CD8-positive, alpha-beta memory T cell (primary cell): ENCODE data around the gene SLC30A5. TPM values are rescaled to one million over a fixed set of nuclear protein-coding genes. Genes with fewer than 3 reads are reported as not detected.
"Not testable (repeated sequence)": the region's sequence is repeated elsewhere in the genome, so short reads cannot be mapped to it uniquely, and the experiment has no call there.

Experiments
- CTCF ChIA-PET: fragments of 350-600 bp; sonication (Branson Sonifier 250); formaldehyde crosslinking; loops from one replicate; lab custom pipeline; 2021; ENCODE audit warnings: antibody characterized with exemption; lab: Charles Lee
- POLR2A ChIA-PET: fragments of 350-600 bp; sonication (Branson Sonifier 250); formaldehyde crosslinking; loops from one replicate; lab custom pipeline; 2021; ENCODE audit warnings: antibody characterized with exemption; lab: Charles Lee
- DNase-seq, 5 donors: peaks; one replicate each; pipeline versions ENCODE4 v3.0.0 to v3.0.0-alpha.2; 2020 to 2022; ENCODE audit warnings: mixed read lengths in 1 of 5
- H3K27ac ChIP-seq: one replicate; pipeline ENCODE4 v1.7.0; 2013; ENCODE audit warnings: low read depth, mild to moderate bottlenecking, low read length, moderate library complexity
- H3K27me3 ChIP-seq: 2 replicates; pipeline ENCODE4 v1.7.0; 2013; ENCODE audit warnings: low read length, mild to moderate bottlenecking; ENCODE audit not compliant: insufficient read depth, poor library complexity, severe bottlenecking
- H3K36me3 ChIP-seq: 2 replicates; pipeline ENCODE4 v1.7.0; 2013; ENCODE audit warnings: mild to moderate bottlenecking, low read length, moderate library complexity; ENCODE audit not compliant: insufficient read depth
- H3K4me1 ChIP-seq: 2 replicates; pipeline ENCODE4 v1.7.0; 2013; ENCODE audit warnings: mild to moderate bottlenecking, low read length, moderate library complexity; ENCODE audit not compliant: insufficient read depth
- H3K4me3 ChIP-seq: 2 replicates; pipeline ENCODE4 v1.7.0; 2013; ENCODE audit warnings: mild to moderate bottlenecking, low read length
- H3K9me3 ChIP-seq: 2 replicates; pipeline ENCODE4 v1.7.0; 2013; ENCODE audit warnings: mild to moderate bottlenecking, low read length
- H3K27ac Mint-ChIP-seq, 8 donors: one replicate each; pipeline ENCODE4 v1.8.0; 2020 to 2021; ENCODE audit warnings: mixed read lengths in 8 of 8, mild to moderate bottlenecking in 6 of 8, inconsistent platforms in 3 of 8, moderate library complexity in 3 of 8
- H3K27me3 Mint-ChIP-seq, 2 donors: one replicate each; pipeline ENCODE4 v1.8.0; 2020 to 2021; ENCODE audit warnings: mixed read lengths in 2 of 2, mild to moderate bottlenecking in 1 of 2, moderate library complexity in 1 of 2
- H3K36me3 Mint-ChIP-seq, 3 donors: one replicate each; pipeline ENCODE4 v1.8.0; 2020 to 2021; ENCODE audit warnings: mixed read lengths in 3 of 3, inconsistent platforms in 1 of 3, mild to moderate bottlenecking in 1 of 3
- H3K4me1 Mint-ChIP-seq, 3 donors: one replicate each; pipeline ENCODE4 v1.8.0; 2020 to 2021; ENCODE audit warnings: mixed read lengths in 3 of 3, inconsistent platforms in 1 of 3, mild to moderate bottlenecking in 1 of 3
- H3K4me3 Mint-ChIP-seq, 7 donors: one replicate each; pipeline ENCODE4 v1.8.0; 2020 to 2021; ENCODE audit warnings: mixed read lengths in 7 of 7, mild to moderate bottlenecking in 6 of 7, moderate library complexity in 4 of 7, inconsistent platforms in 2 of 7
- H3K9me3 Mint-ChIP-seq, 5 donors: one replicate each; pipeline ENCODE4 v1.8.0; 2020 to 2022; ENCODE audit warnings: mixed read lengths in 5 of 5, mild to moderate bottlenecking in 3 of 5, moderate library complexity in 2 of 5, inconsistent platforms in 1 of 5
- polyA plus RNA-seq: library from polyadenylated mRNA; unstranded; fragments of 300-500 nt; fragmentation: Illumina TruSeq; gene quantifications from one replicate; pipeline ENCODE4 v1.2.3, GENCODE V29; 2021
- total RNA-seq, 2 experiments: library from RNA; stranded (reverse); gene quantifications; one replicate each; pipeline ENCODE4 v1.2.3, GENCODE V29; 2021

SLC30A5 gene
- total RNA-seq = 10 to 100 TPM; 67.0 to 68.0 TPM
- polyA plus RNA-seq = 32.4 TPM

- Mint-ChIP-seq H3K4me1 (peaks cover 34 to 49% (median 43%) of the 10 kb centered on the region in 3 donors), H3K9me3 (no peaks in the 10 kb centered on the region), H3K27me3 (no peaks in the 10 kb centered on the region), H3K36me3 (peaks cover 0 to 29% (median 5%) of the 10 kb centered on the region in 3 donors), H3K4me3 (peak within 1 kb of the TSS; percentile 87 to 97 (median 92)), H3K27ac (peak within 1 kb of the TSS; percentile 91 to 100 (median 98))
- H3K4me3 ChIP-seq = peak within 1 kb of the TSS; percentile 57
- H3K4me1 ChIP-seq = peaks cover 23% of the 10 kb centered on the region
- ChIA-PET CTCF (interaction anchor here (0.6 to 1.8 kb wide), 33 partner anchors 9 to 315 kb away, joined by 3 to 13 read pairs (median 3); partner anchors contain the start of genes AK6, CCDC125, CCNB1 and CDK7), POLR2A (interaction anchor here (0.5 to 1.6 kb wide), 7 partner anchors 51 to 314 kb away, joined by 3 to 9 read pairs (median 3); partner anchors contain the start of genes CCDC125, CDK7, CENPH and RAD17)
- H3K27me3 ChIP-seq = no peaks in the 10 kb centered on the region
- H3K36me3 ChIP-seq = no peaks in the 10 kb centered on the region
- H3K27ac ChIP-seq = peak within 1 kb of the TSS; percentile 94
- DNase-seq = peak; percentile 97 to 100 (median 98)
- H3K9me3 ChIP-seq = no peaks in the 10 kb centered on the region
Observed at GRCh38 chr5:69093771-69094482, at the start of gene SLC30A5. Gene SLC30A5 (plus strand): TSS chr5:69094014. CDS start chr5:69094256, 242 bp downstream.

- H3K4me3 ChIP-seq, H3K27ac ChIP-seq, H3K4me1 ChIP-seq, H3K36me3 ChIP-seq, DNase-seq, POLR2A ChIA-PET, H3K9me3 ChIP-seq, H3K9me3 Mint-ChIP-seq, H3K36me3 Mint-ChIP-seq, H3K27me3 Mint-ChIP-seq, H3K27me3 ChIP-seq: not testable (repeated sequence)
- H3K27ac Mint-ChIP-seq = peak overlapping the region in 1 of 8 donors; percentile 31
- H3K4me3 Mint-ChIP-seq = peak overlapping the region in 1 of 7 donors; percentile 52
- CTCF ChIA-PET = interaction anchor here (1.1 to 1.2 kb wide), 2 partner anchors 48 to 289 kb away, joined by 3 to 4 read pairs; partner anchors contain the start of gene SLC30A5
- peaks cover 4 to 13% (median 4%) of the 10 kb centered on the region in 3 donors for H3K4me1 Mint-ChIP-seq
Observed at GRCh38 chr5:69045213-69045612, 48.6 kb upstream of the SLC30A5 start.

- Mint-ChIP-seq H3K27me3 (peaks cover 2 to 7% of the 10 kb centered on the region in 2 donors), H3K27ac (no peak overlapping the region), H3K9me3 (no peaks in the 10 kb centered on the region), H3K36me3 (no peaks in the 10 kb centered on the region), H3K4me3 (no peak overlapping the region), H3K4me1 (peaks cover 4 to 13% (median 4%) of the 10 kb centered on the region in 3 donors)
- Histone ChIP-seq H3K4me3 (no peak overlapping the region), H3K36me3 (no peaks in the 10 kb centered on the region), H3K4me1 (no peaks in the 10 kb centered on the region), H3K9me3 (no peaks in the 10 kb centered on the region), H3K27ac (no peak overlapping the region), H3K27me3 (no peaks in the 10 kb centered on the region)
- POLR2A ChIA-PET = no interaction called here
- DNase-seq = no peak
- CTCF ChIA-PET = no interaction called here
Observed at GRCh38 chr5:69046375-69046957, 47.3 kb upstream of the SLC30A5 start.

GRCh38 chr5:69048230-69048629 lies 45.6 kb upstream of the SLC30A5 start:
- Mint-ChIP-seq H3K27me3 (peaks cover 2 to 7% of the 10 kb centered on the region in 2 donors), H3K4me3 (no peak overlapping the region), H3K4me1 (peaks cover 4 to 5% (median 4%) of the 10 kb centered on the region in 3 donors), H3K9me3 (no peaks in the 10 kb centered on the region), H3K27ac (no peak overlapping the region), H3K36me3 (no peaks in the 10 kb centered on the region)
- ChIA-PET CTCF (no interaction called here), POLR2A (no interaction called here)
- Histone ChIP-seq H3K27me3 (no peaks in the 10 kb centered on the region), H3K4me3 (no peak overlapping the region), H3K4me1 (no peaks in the 10 kb centered on the region), H3K9me3 (no peaks in the 10 kb centered on the region), H3K27ac (no peak overlapping the region), H3K36me3 (no peaks in the 10 kb centered on the region)
- no peak for DNase-seq

- ChIA-PET POLR2A (no interaction called here), CTCF (no interaction called here)
- H3K27ac Mint-ChIP-seq = no peak overlapping the region
- no peak overlapping the region for H3K4me3 ChIP-seq
- H3K27ac ChIP-seq = no peak overlapping the region
- no peak for DNase-seq
- no peaks in the 10 kb centered on the region for H3K4me1 Mint-ChIP-seq
- H3K4me3 Mint-ChIP-seq = no peak overlapping the region
- H3K4me1 ChIP-seq = no peaks in the 10 kb centered on the region
- H3K9me3 Mint-ChIP-seq = no peaks in the 10 kb centered on the region
- H3K36me3 Mint-ChIP-seq = no peaks in the 10 kb centered on the region
- no peaks in the 10 kb centered on the region for H3K9me3 ChIP-seq
- no peaks in the 10 kb centered on the region for H3K27me3 ChIP-seq
- H3K27me3 Mint-ChIP-seq = peaks cover 2 to 7% of the 10 kb centered on the region in 2 donors
- no peaks in the 10 kb centered on the region for H3K36me3 ChIP-seq
Observed at GRCh38 chr5:69049151-69049550, 44.7 kb upstream of the SLC30A5 start.

- no peak overlapping the region for H3K4me3 Mint-ChIP-seq
- no peak overlapping the region for H3K4me3 ChIP-seq
- H3K27ac Mint-ChIP-seq = no peak overlapping the region
- no peaks in the 10 kb centered on the region for H3K27me3 ChIP-seq
- no peak for DNase-seq
- H3K4me1 ChIP-seq = no peaks in the 10 kb centered on the region
- no peaks in the 10 kb centered on the region for H3K4me1 Mint-ChIP-seq
- H3K27me3 Mint-ChIP-seq = peaks cover 5 to 7% of the 10 kb centered on the region in 2 donors
- H3K9me3 ChIP-seq = no peaks in the 10 kb centered on the region
- ChIA-PET POLR2A (no interaction called here), CTCF (no interaction called here)
- H3K9me3 Mint-ChIP-seq = no peaks in the 10 kb centered on the region
- no peaks in the 10 kb centered on the region for H3K36me3 Mint-ChIP-seq
- no peaks in the 10 kb centered on the region for H3K36me3 ChIP-seq
- no peak overlapping the region for H3K27ac ChIP-seq
Observed at GRCh38 chr5:69049796-69050195, 44.0 kb upstream of the SLC30A5 start.

GRCh38 chr5:69050214-69050613 lies 43.6 kb upstream of the SLC30A5 start:
- no peak overlapping the region for H3K27ac Mint-ChIP-seq
- POLR2A ChIA-PET = no interaction called here
- CTCF ChIA-PET = no interaction called here
- H3K9me3 ChIP-seq = no peaks in the 10 kb centered on the region
- no peaks in the 10 kb centered on the region for H3K9me3 Mint-ChIP-seq
- H3K4me1 ChIP-seq = no peaks in the 10 kb centered on the region
- no peaks in the 10 kb centered on the region for H3K36me3 ChIP-seq
- no peaks in the 10 kb centered on the region for H3K4me1 Mint-ChIP-seq
- DNase-seq = no peak
- H3K4me3 Mint-ChIP-seq = no peak overlapping the region
- no peak overlapping the region for H3K27ac ChIP-seq
- H3K27me3 ChIP-seq = no peaks in the 10 kb centered on the region
- H3K4me3 ChIP-seq = no peak overlapping the region
- H3K27me3 Mint-ChIP-seq = peaks cover 5 to 7% of the 10 kb centered on the region in 2 donors
- no peaks in the 10 kb centered on the region for H3K36me3 Mint-ChIP-seq

- no peaks in the 10 kb centered on the region for H3K4me1 ChIP-seq
- H3K27me3 ChIP-seq = no peaks in the 10 kb centered on the region
- DNase-seq = no peak
- H3K9me3 Mint-ChIP-seq = peaks cover 0 to 4% (median 0%) of the 10 kb centered on the region in 5 donors
- no peaks in the 10 kb centered on the region for H3K9me3 ChIP-seq
- no peaks in the 10 kb centered on the region for H3K36me3 ChIP-seq
- H3K4me3 ChIP-seq = no peak overlapping the region
- H3K27me3 Mint-ChIP-seq = peaks cover 7% of the 10 kb centered on the region in 2 donors
- POLR2A ChIA-PET = no interaction called here
- H3K36me3 Mint-ChIP-seq = no peaks in the 10 kb centered on the region
- no peak overlapping the region for H3K27ac ChIP-seq
- H3K4me3 Mint-ChIP-seq = no peak overlapping the region
- CTCF ChIA-PET = no interaction called here
- peak overlapping the region in 1 of 8 donors; percentile 6 for H3K27ac Mint-ChIP-seq
- no peaks in the 10 kb centered on the region for H3K4me1 Mint-ChIP-seq
Observed at GRCh38 chr5:69052181-69052580, 41.6 kb upstream of the SLC30A5 start.
